ENCODE data around the gene CACNB2. TPM values are rescaled to one million over a fixed set of nuclear protein-coding genes. Genes with fewer than 3 reads are reported as not detected.

Gene CACNB2
- total and polyA plus RNA-seq, 2 of the 13 experiments (the other 11 are each of a cell fraction or from before 2014, with no cell fraction given) = not detected

GRCh38 chr10:18164093-18164492, 23.9 kb downstream of the CACNB2 start (continued):
- TF ChIP-seq, protein P1, sequence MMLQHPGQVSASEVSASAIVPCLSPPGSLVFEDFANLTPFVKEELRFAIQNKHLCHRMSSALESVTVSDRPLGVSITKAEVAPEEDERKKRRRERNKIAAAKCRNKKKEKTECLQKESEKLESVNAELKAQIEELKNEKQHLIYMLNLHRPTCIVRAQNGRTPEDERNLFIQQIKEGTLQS (CRISPR knock-in tag; IDR thresholded peaks at IDR 0.05) = no peak
- TF ChIP-seq, protein P2, sequence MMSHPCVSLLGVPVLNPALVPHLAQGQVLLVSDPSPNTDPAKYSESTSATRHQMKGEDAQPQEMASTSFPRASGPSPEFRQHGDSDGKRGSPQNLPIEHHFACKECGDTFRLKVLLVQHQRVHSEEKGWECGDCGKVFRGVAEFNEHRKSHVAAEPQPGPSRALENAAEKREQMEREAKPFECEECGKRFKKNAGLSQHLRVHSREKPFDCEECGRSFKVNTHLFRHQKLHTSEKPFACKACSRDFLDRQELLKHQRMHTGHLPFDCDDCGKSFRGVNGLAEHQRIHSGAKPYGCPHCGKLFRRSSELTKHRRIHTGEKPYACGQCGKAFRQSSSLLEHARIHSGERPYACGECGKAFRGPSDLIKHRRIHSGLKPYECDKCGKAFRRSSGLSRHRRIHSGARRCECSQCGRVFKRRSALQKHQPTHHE (CRISPR knock-in tag; IDR thresholded peaks at IDR 0.05; ENCODE audit: borderline replicate concordance) = no peak
- TF ChIP-seq XBP1 (CRISPR knock-in tag; IDR thresholded peaks at IDR 0.05) (no peak), PAWR (CRISPR knock-in tag; IDR thresholded peaks at IDR 0.05; ENCODE audit: borderline replicate concordance) (no peak), HOXA3 (CRISPR knock-in tag; IDR thresholded peaks at IDR 0.05) (no peak), ZNF766 (CRISPR knock-in tag; IDR thresholded peaks at IDR 0.05; ENCODE audit: borderline replicate concordance) (no peak)

DNA sequence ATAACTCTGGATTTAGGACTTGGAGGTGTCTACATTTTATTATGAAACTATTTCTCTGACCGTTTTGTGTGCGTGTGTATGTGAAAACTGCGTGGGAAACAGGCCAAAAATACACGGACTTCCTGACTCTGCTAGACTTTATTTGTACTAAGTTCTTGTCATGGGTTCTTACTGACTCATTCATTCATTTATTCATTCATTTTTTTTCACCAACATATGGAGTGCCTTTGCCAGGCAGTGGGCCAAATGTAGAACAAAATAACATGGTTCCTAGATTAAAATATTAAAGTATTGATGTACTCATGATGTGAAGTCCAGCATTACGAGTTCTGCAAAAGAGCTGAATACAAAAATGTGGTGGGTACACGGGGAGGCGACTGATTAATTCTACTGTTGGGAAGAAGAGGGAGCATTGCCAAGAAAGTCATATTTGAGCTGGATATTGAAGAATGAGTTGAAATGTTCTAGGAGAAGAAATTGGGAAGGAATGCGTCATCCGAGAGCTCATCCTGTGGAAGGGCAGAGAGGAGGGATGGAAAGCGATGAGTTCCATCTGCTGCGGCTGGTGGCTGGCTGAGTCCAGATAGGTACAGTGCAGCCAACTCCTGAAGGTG, 24.6 kb downstream of the CACNB2 start:
- no peaks in the 10 kb centered on the region for H3K9me3 ChIP-seq (ENCODE audit: low read length)
- H3K9ac ChIP-seq (ENCODE audit: insufficient read depth, low read depth, low read length) = no peak overlapping the region
- no peaks in the 10 kb centered on the region for H4K20me1 ChIP-seq (ENCODE audit: insufficient read depth, low read length)
- intact Hi-C loops (cut with micrococcal nuclease; ENCODE audit: unreplicated experiment) (no loop called here), in situ Hi-C loops (cut with HindIII; ENCODE audit: extremely low pct_ligation_motif_present, low pct_unique_long_range_greater_than_20kb) (no loop called here)
- H3K27ac ChIP-seq (ENCODE audit: extremely low read length, insufficient read depth, low read length) = no peak overlapping the region
- DNase-seq (ENCODE audit: low spot score) (no peak), FAIRE-seq (no peak), ATAC-seq (no peak)
- no peaks in the 10 kb centered on the region for H3K79me2 ChIP-seq (ENCODE audit: insufficient read depth, low read length)
- 0 out of 5 replicates have a peak, but pooled peaks cover 0 to 8% of the 10 kb centered on the region in 2 experiments for H3K27me3 ChIP-seq (ENCODE audit: control insufficient read depth in 1 of 2, insufficient read depth in 2 of 2, low read length in 2 of 2)
- no peak overlapping the region for H3K4me2 ChIP-seq (ENCODE audit: low read depth, low read length)
- no TSS peak for BruUV-seq (replicated peaks)
- no peaks in the 10 kb centered on the region for H3K4me1 ChIP-seq (ENCODE audit: insufficient read depth, low read length)
- H3K36me3 ChIP-seq (replicated peaks in 1 of 2; ENCODE audit: control insufficient read depth in 1 of 2, insufficient read depth in 2 of 2, low read length in 2 of 2) = no peaks in the 10 kb centered on the region
- WGBS (ENCODE audit: low lambda C conversion rate) = 46% methylated on average over 11 of the region's 11 CpGs
- CTCF ChIA-PET (ENCODE audit: low intra/inter-chr PET ratio, low total read pairs) = no interaction called here
- POLR2A ChIA-PET = no interaction called here
- H2AFZ ChIP-seq (ENCODE audit: low read length) = no peak overlapping the region
- H3K4me3 ChIP-seq (replicated peaks in 1 of 3; ENCODE audit: insufficient read depth in 1 of 3, low read depth in 2 of 3, low read length in 3 of 3) = no peak overlapping the region
- TF ChIP-seq REST (IDR thresholded peaks at IDR 0.05; ENCODE audit: borderline replicate concordance in 1 of 2, low read depth in 1 of 2, low read length in 2 of 2) = no peak
- TF ChIP-seq KMT2A (CRISPR knock-in tag; IDR thresholded peaks at IDR 0.05) = no peak
- TF ChIP-seq, protein P3, sequence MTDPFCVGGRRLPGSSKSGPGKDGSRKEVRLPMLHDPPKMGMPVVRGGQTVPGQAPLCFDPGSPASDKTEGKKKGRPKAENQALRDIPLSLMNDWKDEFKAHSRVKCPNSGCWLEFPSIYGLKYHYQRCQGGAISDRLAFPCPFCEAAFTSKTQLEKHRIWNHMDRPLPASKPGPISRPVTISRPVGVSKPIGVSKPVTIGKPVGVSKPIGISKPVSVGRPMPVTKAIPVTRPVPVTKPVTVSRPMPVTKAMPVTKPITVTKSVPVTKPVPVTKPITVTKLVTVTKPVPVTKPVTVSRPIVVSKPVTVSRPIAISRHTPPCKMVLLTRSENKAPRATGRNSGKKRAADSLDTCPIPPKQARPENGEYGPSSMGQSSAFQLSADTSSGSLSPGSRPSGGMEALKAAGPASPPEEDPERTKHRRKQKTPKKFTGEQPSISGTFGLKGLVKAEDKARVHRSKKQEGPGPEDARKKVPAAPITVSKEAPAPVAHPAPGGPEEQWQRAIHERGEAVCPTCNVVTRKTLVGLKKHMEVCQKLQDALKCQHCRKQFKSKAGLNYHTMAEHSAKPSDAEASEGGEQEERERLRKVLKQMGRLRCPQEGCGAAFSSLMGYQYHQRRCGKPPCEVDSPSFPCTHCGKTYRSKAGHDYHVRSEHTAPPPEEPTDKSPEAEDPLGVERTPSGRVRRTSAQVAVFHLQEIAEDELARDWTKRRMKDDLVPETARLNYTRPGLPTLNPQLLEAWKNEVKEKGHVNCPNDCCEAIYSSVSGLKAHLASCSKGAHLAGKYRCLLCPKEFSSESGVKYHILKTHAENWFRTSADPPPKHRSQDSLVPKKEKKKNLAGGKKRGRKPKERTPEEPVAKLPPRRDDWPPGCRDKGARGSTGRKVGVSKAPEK (CRISPR knock-in tag; IDR thresholded peaks at IDR 0.05; ENCODE audit: borderline replicate concordance) = no peak
- no peak for TF ChIP-seq GTF3A (CRISPR knock-in tag; conservative IDR thresholded peaks at IDR 0.05)
- TF ChIP-seq JDP2 (CRISPR knock-in tag; IDR thresholded peaks at IDR 0.05; ENCODE audit: borderline replicate concordance) = no peak
- TF ChIP-seq ELF1 (CRISPR knock-in tag; IDR thresholded peaks at IDR 0.05) = no peak
